T-helper 22 cell (primary cell): ENCODE results near the gene COG4.
"Not testable (repeated sequence)": the region's sequence is repeated elsewhere in the genome, so short reads cannot be mapped to it uniquely, and the experiment has no call there.

ENCODE experiments used
- DNase-seq: peaks from one replicate; pipeline ENCODE4 v3.0.0-alpha.2; 2020; ENCODE audit warnings: low read depth

Gene COG4

DNA sequence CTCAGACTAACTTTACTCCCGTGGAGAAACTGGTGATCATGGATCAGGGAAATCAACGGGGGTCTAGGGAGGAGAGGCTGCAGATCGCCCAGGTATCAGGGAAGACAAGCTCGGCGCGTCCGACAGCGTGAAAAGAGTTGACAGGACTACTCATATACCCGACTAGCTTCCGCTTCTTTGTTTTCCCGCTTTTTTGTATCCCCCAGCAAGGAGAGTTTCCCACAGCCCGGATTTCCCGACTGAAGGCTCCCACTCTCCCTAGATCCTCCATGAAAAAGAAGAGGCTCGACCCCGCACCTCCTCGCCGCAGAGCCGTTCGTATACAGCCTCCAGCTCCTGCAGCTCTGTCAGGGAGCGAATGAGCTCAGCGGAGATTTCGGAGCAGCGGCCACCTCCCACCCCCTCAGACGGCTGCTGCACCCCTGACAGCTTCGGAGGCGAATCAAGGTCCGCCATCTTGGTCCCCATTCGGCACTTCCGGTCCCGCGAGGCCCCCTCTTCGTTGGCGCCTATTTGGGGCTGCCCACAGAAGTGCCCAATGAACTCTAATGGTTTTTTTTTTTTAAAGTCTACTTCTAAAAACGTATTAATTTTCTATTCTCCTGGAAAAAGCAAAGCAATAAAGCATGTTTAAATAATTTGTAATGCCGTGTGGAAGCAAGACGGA is at the start of gene COG4:
COG4 (minus strand) TSS at position 479 of the 667 bp plus-strand sequence; CDS start at position 468, 11 bp downstream.
- peak; percentile 86 for DNase-seq

DNA sequence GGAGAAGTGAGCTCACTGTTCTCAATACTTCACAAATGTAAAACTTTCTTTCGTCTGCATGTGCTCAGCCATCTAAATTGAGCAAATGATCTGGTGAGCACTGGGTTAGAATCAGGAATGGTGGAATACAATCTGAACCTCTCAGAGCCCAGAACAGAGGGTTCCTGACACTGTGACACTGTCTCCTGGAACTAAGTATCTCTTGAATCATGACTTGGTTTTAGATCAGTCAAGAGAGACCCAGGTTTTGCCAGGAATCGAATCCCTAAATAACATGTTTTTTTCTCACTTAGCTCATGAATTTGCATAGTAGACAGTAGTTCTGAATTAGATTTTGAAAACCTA is 49.5 kb upstream of the COG4 start:
- DNase-seq: no peak

DNA sequence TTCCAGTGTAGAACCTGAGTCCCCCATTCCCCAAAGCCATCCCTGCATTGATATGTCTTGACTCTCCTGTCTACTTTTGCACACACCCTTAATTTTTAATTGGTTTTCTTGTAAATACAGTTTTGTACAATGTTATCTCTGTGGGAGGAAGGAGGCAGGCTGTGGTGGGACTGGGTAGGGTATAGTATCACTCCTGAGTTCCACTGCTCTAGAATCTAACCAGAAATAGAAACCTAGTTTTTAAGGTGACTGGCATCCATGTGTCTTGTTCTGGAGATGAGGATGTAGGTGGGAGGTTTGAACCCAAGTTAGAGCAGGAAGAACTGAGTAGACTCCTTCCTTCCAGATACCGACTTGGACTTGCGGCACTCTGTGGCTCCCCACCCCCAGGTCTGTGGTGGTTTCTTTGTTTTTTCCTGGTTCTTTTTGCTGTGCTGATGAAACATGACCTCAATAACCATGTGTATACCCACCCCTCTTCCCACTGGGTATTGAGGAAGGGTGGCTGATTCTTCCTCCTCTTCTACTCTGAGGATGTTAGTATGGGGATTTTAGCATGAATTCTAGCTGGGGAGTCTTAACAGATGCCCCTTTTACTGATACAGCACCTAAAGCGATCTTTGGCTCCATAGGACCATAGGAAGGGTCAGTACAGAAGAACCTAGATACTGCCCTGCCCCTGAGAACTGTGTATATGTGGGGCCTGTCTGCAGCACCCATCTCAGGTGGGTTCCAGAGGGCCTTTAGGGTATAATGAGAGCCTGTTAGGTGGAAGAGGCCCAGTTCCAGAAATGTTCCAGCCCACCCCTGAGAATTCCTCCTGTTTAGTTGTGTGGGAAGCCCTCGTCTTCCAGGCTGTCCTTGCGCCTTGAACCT is 48.9 kb upstream of the COG4 start:
- DNase-seq: no peak

DNA sequence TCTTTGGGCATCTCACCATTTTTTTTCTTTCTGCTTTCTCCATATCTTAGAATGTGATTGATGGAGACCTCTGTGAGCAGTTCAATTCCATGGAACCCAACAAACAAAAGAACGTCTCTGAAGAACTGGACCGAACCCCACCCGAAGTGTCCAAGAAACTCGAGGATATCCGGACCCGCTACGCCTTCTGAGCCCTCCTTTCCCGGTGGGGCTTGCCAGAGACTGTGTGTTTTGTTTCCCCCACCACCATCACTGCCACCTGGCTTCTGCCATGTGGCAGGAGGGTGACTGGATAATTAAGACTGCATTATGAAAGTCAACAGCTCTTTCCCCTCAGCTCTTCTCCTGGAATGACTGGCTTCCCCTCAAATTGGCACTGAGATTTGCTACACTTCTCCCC is 48.3 kb upstream of the COG4 start:
- DNase-seq: no peak

- no peak for DNase-seq
Measured at GRCh38 chr16:70570967-70571570, 47.7 kb upstream of the COG4 start.

DNA sequence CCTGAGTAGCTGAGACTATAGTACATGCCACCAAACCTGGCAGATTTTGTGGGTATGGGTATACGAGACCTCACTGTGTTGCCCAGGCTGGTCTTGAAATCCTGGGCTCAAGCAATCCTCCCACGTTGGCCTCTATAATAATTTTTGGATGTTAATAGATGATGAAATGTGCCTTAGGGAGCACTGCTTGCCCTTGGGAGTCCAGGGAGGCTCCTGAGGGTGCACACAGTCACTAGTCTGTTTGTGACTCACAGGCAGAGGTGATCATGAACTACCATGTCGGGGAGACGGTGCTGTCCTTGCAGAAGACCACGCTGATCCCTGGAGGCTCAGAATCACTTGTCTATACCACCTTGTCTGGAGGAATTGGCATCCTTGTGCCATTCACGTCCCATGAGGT is 46.4 kb upstream of the COG4 start:
- no peak for DNase-seq

DNA sequence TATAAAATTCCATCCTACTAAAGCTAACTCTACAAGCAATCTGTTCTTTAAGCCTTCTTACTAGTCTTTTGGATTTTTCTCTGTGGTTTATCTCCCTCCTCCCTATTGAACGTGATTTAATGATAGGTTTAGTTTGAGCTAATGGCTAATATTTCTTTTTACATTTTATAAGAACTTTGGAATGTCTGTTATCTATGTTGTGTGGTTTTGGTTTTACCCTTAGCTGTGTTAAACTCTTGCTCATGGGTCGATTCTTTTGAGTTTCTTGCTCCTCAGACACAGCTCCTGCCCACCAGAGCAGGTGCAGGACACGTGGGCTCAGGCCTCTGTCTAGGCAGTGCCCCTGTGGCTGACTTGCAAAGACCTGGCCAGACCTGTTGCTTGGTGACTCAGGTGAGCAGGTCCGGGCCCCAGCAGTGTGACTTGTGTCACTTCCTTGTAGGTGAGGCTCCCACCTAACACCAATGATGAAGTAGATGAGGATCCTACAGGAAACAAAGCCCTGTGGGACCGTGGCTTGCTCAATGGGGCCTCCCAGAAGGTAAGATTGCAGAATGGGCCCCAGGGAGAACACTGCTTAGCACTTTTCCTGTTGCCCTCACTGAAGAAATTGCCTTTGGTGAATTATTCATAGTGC is 45.4 kb upstream of the COG4 start:
- DNase-seq: no peak

- no peak for DNase-seq
Measured at GRCh38 chr16:70565053-70565452, 41.7 kb upstream of the COG4 start.

GRCh38 chr16:70563636-70564035 is 40.3 kb upstream of the COG4 start:
- no peak for DNase-seq

DNA sequence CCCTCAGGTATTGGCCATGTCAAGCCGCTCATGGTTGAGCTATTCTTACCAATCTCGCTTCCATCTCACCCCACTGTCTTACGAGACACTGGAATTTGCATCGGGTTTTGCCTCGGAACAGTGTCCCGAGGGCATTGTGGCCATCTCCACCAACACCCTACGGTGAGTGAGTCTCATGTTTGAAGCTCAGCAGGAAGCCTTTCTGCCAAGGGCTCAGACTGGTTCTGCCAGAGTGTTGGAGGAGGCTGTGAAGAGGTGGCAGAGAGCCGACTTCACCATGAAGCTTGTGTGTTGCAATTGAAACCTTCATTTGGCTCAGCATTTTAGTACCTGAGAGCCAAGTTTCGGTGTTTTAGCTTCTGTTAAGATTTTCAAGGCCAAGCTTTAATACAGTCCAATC is 38.3 kb upstream of the COG4 start:
- DNase-seq: no peak

DNA sequence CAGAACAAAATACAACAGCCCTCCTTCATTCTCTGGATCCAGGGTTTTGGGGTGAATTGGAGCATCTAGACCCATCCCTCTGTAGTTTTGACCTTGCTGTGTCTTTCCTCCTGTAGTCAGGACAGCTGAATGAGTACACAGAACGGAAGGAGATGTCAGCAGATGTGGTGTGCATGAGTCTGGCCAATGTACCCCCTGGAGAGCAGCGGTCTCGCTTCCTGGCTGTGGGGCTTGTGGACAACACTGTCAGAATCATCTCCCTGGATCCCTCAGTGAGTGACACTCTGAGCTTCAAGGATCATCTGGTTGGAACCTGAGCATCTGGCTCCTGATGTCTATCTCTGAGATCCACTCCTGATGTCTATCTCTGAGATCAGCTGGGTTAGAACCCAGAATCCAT is 32.7 kb upstream of the COG4 start:
- DNase-seq: no peak

DNA sequence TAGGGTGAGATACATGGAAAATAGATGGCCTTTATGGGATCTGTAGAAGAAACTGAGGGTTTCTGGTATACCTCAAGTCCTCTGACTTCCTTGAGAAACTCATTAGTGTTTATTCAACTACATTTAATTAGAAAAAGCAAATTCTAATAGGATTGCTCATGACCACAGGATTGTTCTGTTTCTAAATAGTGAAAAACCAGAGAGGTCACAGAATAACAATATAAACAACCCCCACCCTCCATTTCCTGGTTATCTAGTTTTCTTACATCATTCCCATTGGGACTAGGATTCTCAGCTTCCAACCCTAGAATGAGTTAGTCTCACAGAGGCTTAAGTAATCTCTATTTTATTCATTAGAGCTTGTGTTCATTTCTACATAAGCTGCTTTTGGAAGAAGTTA is 30.3 kb upstream of the COG4 start:
- no peak for DNase-seq

DNA sequence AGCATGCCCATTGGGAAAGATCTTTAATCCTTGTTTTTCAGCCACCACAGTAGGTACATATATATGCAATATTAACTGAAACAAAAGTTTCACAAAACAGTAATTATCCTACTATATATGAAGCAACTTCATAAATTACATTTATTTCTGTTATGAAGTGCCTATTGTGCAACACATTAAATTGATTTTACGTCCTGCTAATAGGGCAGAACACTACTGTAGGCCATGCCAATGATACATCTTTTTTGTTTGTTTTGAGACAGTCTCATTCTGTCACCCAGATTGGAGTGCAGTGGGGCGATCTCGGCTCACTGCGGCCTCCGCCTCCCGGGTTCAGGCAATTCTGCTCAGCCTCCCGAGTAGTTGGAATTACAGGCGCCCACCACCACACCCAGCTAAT is 29.3 kb upstream of the COG4 start:
- DNase-seq: no peak

GRCh38 chr16:70551788-70552187 is 28.4 kb upstream of the COG4 start:
- DNase-seq: no peak

DNA sequence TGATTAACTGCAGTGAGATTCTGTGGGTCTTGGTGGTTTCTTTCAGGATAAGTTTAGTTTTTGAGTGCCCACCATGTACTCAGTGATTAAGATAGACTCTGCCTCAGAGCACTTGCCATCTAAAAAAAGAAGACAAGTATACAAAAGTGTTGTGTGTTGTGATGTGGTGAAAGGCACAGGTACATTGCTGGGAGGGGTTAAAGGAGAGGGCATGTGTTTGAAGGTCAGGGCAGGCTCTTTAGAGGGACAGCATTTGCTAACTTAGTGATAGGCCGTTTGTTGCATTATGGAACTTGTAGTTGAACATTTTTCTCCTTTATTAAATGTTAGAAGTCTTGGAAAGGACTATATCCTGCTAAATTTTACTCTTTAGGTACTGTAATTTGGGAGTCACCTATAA is 26.7 kb upstream of the COG4 start:
- no peak for DNase-seq

DNA sequence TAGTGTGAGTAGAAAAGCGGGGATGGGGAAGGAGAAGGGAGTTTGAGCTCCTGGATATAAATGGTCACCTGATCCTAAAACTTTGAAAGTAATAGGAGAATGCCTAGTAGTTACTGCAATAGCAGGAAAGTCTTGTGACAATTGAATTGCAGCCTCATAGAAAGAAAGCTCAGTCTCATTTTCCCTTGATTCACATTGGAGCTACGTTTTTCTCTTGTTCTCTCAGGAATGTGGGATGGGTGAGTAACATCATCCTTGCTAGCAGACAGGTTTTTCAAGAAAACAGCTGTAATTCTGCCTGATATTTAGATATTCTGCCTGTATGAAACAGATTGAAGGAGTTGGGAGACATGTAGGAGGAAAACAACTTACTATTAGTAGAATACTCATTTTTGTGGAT is 25.6 kb upstream of the COG4 start:
- no peak for DNase-seq

GRCh38 chr16:70544548-70544947 is 21.2 kb upstream of the COG4 start:
- DNase-seq: no peak

- no peak for DNase-seq
Measured at GRCh38 chr16:70540994-70541393, 17.6 kb upstream of the COG4 start.

GRCh38 chr16:70534971-70535370 is 11.6 kb upstream of the COG4 start:
- DNase-seq: no peak

DNA sequence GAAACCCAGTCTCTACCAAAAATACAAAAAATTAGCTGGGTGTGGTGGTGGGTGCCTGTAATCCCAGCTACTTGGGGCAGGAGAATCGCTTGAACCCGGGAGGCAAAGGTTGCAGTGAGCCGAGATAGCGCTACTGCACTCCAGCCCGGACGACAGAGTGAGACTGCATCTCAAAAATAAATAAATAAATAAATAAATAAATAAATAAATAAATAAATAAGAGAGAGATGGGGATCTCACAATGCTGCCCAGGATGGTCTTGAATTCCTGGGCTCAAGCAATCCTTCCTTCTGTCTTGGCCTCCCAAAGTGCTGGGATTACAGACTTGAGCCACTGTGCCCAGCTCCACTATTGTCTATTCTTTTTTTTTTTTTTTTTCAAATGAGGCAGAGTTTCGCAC is 6.6 kb upstream of the COG4 start:
- DNase-seq: not testable (repeated sequence)

DNA sequence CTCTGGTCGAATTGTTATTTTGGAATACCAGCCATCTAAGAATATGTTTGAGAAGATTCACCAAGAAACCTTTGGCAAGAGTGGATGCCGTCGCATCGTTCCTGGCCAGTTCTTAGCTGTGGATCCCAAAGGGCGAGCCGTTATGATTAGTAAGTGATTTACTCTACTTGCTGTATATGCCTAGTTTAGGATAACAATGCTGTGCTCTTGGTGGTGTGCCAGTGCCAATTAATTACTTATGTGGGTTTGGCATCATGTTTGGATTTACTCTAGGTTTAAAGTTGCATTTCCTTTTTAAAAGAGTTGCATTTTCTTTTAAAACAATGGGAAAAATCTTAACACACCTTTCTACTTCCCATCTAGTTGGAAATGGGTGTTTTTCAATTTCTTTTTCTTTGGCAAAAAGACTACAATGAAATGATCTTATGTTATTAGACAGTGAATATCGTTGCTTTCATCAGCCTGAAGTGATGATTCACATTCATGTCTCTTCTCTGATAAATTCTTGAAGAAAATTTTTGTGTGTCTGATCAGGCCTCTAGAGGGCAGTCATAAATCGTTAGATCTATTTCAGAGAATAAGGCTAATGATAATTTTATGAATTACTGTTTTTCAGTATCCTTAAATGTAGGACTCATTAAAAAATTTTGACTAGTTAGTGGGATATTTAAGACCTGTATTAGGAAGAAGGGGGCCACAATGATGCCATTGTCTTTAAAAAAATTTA is 5.9 kb upstream of the COG4 start:
- DNase-seq: no peak

GRCh38 chr16:70527315-70527996 is 4.1 kb upstream of the COG4 start:
- no peak for DNase-seq
